Measurements from ENCODE around the gene YEATS2.

GRCh38 chr3:183796372-183796771 is 98.8 kb downstream of the YEATS2 start:
- TF ChIP-seq CTCF (IDR thresholded peaks at IDR 0.05; ENCODE audit: low read depth, low read length), result no peak
- TF ChIP-seq EZH2phosphoT487 (IDR thresholded peaks at IDR 0.05; ENCODE audit: low read depth), result no peak

Data from OCI-LY3 (cell line).